Measurements from ENCODE around the gene KSR2.

- TF ChIP-seq CTCF (IDR thresholded peaks at IDR 0.05) (no peak), POLR2A (IDR thresholded peaks at IDR 0.05) (no peak)
Measured at GRCh38 chr12:117827660-117828059, 141.1 kb downstream of the KSR2 start.
